ENCODE results near the gene MAB21L1. TPM values are rescaled to one million over a fixed set of nuclear protein-coding genes. Genes with fewer than 3 reads are reported as not detected.

Gene MAB21L1
- total RNA-seq, 4 donors from 2014 or later = 5.2 to 11.1 (median 7.5) TPM

- Histone ChIP-seq H3K27ac (no peak overlapping the region), H3K4me1 (no peaks in the 10 kb centered on the region), H3K4me3 (no peak overlapping the region), H3K27me3 (no peaks in the 10 kb centered on the region), H3K36me3 (peaks cover 0 to 7% (median 0%) of the 10 kb centered on the region in 3 donors), H3K9me3 (no peaks in the 10 kb centered on the region)
- no peak for DNase-seq (ENCODE audit: low spot score in 2 of 2)
- no peak for TF ChIP-seq CTCF (IDR thresholded peaks at IDR 0.05)
- TF ChIP-seq EP300 (IDR thresholded peaks at IDR 0.05) = no peak
- no peak for TF ChIP-seq POLR2A (IDR thresholded peaks at IDR 0.05)
- 84 to 89% methylated on average over 2 of the region's 2 CpGs for WGBS, 2 donors
Measured at GRCh38 chr13:35449821-35450220, 26.7 kb downstream of the MAB21L1 start.

- Histone ChIP-seq H3K4me1 (no peaks in the 10 kb centered on the region), H3K9me3 (no peaks in the 10 kb centered on the region), H3K4me3 (no peak overlapping the region), H3K36me3 (peaks cover 0 to 7% (median 0%) of the 10 kb centered on the region in 3 donors), H3K27ac (no peak overlapping the region), H3K27me3 (no peaks in the 10 kb centered on the region)
- WGBS, 2 donors = 44 to 64% methylated on average over 1 of the region's 1 CpG
- DNase-seq (ENCODE audit: low spot score in 2 of 2) = no peak
- TF ChIP-seq POLR2A (IDR thresholded peaks at IDR 0.05) (no peak), EP300 (IDR thresholded peaks at IDR 0.05) (no peak), CTCF (IDR thresholded peaks at IDR 0.05) (no peak)
Measured at GRCh38 chr13:35448465-35448864, 28.0 kb downstream of the MAB21L1 start.
